CD4-positive, CD25-positive, alpha-beta regulatory T cell (primary cell): ENCODE results near the gene PTPRN2. TPM values are rescaled to one million over a fixed set of nuclear protein-coding genes. Genes with fewer than 3 reads are reported as not detected.
"Not testable (repeated sequence)": the region's sequence is repeated elsewhere in the genome, so short reads cannot be mapped to it uniquely, and the experiment has no call there.

ENCODE experiments used
- ATAC-seq, 2 donors: fragments of 150-1000 bp; cut with Tn5 transposase; one replicate each; pipeline ENCODE4 v1.10.0; 2021; ENCODE audit warnings: low read depth in 2 of 2, moderate number of reproducible peaks in 2 of 2, moderate library complexity in 1 of 2
- DNase-seq, 3 donors: peaks; one replicate each; pipeline versions ENCODE4 v3.0.0 to v3.0.0-alpha.2; 2012 to 2022; ENCODE audit warnings: mixed read lengths in 1 of 3
- H3K27ac ChIP-seq: one replicate; pipeline ENCODE4 v1.7.0; 2013; ENCODE audit warnings: mild to moderate bottlenecking, low read length; ENCODE audit not compliant: insufficient read depth, poor library complexity, severe bottlenecking
- H3K27me3 ChIP-seq: one replicate; pipeline ENCODE4 v1.7.0; 2013; ENCODE audit warnings: low read length; ENCODE audit not compliant: control insufficient read depth, insufficient read depth
- H3K36me3 ChIP-seq: one replicate; pipeline ENCODE4 v1.7.0; 2013; ENCODE audit warnings: mild to moderate bottlenecking, low read length, moderate library complexity; ENCODE audit not compliant: control insufficient read depth, insufficient read depth
- H3K4me1 ChIP-seq: 2 replicates; pipeline ENCODE4 v1.7.0; 2013; ENCODE audit warnings: mild to moderate bottlenecking, low read length; ENCODE audit not compliant: insufficient read depth, control insufficient read depth, poor library complexity, severe bottlenecking
- H3K4me3 ChIP-seq: one replicate; pipeline ENCODE4 v1.7.0; 2013; ENCODE audit warnings: low read depth, mild to moderate bottlenecking, low read length, moderate library complexity
- H3K9me3 ChIP-seq, 2 experiments: 1 replicate in 1 of 2; 2 replicates in 1 of 2; pipeline ENCODE4 v1.7.0; 2013; ENCODE audit warnings: low read length in 2 of 2, mild to moderate bottlenecking in 1 of 2, moderate library complexity in 1 of 2; ENCODE audit not compliant: control insufficient read depth in 2 of 2
- H3K27ac Mint-ChIP-seq, 3 donors: one replicate each; pipeline ENCODE4 v1.8.0; 2020 to 2022; ENCODE audit warnings: mild to moderate bottlenecking in 3 of 3, mixed read lengths in 3 of 3, moderate library complexity in 2 of 3
- H3K27me3 Mint-ChIP-seq: one replicate; pipeline ENCODE4 v1.8.0; 2022; ENCODE audit warnings: mild to moderate bottlenecking, mixed read lengths
- H3K36me3 Mint-ChIP-seq: one replicate; pipeline ENCODE4 v1.8.0; 2020; ENCODE audit warnings: mixed read lengths
- H3K4me1 Mint-ChIP-seq, 4 donors: one replicate each; pipeline ENCODE4 v1.8.0; 2020 to 2022; ENCODE audit warnings: mixed read lengths in 4 of 4, mild to moderate bottlenecking in 1 of 4
- H3K4me3 Mint-ChIP-seq, 4 donors: one replicate each; pipeline ENCODE4 v1.8.0; 2020 to 2022; ENCODE audit warnings: mild to moderate bottlenecking in 4 of 4, mixed read lengths in 4 of 4, moderate library complexity in 3 of 4
- H3K9me3 Mint-ChIP-seq, 7 donors: one replicate each; pipeline ENCODE4 v1.8.0; 2020 to 2022; ENCODE audit warnings: mixed read lengths in 7 of 7, mild to moderate bottlenecking in 3 of 7, moderate library complexity in 2 of 7
- polyA plus RNA-seq, 4 donors: library from polyadenylated mRNA; unstranded; fragments of 300-500 nt; fragmentation: Illumina TruSeq; gene quantifications; one replicate each; pipeline ENCODE4 v1.2.3, GENCODE V29; 2021
- total RNA-seq: library from RNA; stranded (reverse); gene quantifications from one replicate; pipeline ENCODE4 v1.2.3, GENCODE V29; 2022

Gene PTPRN2
- total and polyA plus RNA-seq, 5 donors from 2014 or later, result 1.6 to 4.7 (median 2.7) TPM

DNA sequence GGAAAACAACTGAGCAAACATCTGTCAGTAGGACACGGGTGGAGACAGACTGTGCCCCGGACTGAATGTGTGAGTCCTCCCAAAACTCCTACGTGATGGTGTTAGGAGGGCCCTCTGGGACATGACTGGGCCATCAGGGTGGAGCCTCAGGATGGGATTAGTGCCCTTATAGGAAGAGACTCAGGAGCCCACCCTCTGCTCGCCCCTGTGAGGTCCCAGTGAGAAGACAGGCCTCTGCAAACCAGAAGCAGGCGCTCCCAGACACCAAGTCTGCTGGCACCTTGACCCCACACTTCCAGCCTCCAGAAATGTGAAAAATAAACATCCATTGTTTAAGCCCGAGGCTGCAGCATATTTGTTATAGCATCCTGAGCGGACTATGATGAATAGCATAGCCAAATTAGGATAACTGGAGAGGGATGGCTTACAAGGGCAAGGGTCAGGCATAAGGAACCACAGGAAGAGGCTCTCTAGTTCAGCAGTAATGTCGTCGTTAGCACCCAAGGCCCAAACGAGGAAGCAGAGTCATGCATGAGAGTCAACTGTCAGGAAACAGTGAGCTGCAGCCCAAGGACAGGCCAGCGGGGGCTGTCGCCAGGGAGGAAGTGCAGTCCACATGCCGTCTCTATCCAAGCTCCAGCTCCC, 50.6 kb downstream of the PTPRN2 start:
- no peak overlapping the region for H3K4me3 Mint-ChIP-seq
- Histone ChIP-seq H3K9me3 (peaks cover 0 to 2% of the 10 kb centered on the region in 2 experiments), H3K36me3 (no peaks in the 10 kb centered on the region), H3K4me3 (no peak overlapping the region), H3K27ac (no peak overlapping the region), H3K4me1 (no peaks in the 10 kb centered on the region), H3K27me3 (no peaks in the 10 kb centered on the region)
- ATAC-seq (no peak), DNase-seq (no peak)
- H3K9me3 Mint-ChIP-seq, result peaks cover 0 to 4% (median 0%) of the 10 kb centered on the region in 7 donors
- peaks cover 0 to 6% (median 2%) of the 10 kb centered on the region in 4 donors for H3K4me1 Mint-ChIP-seq
- H3K27ac Mint-ChIP-seq, result no peak overlapping the region
- no peaks in the 10 kb centered on the region for H3K36me3 Mint-ChIP-seq
- no peaks in the 10 kb centered on the region for H3K27me3 Mint-ChIP-seq

DNA sequence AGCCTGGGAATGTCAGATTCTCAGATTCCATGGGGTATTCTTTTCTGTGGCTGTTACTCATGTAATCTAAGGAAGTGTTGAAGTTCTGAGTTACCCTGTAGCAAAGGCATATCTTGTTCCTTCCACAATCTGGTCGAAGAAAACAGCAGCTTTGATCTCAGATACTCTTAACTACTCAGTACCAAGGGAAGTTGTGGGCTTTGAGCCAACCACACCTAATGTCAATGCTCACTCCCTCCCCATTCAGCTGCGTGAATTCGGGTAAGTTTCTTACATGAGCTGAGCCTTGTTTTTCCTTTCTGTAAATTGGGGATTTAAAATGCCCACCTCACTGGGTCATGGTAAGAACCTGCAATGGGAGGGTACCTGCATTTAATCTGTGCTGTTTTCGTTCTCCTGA, 52.5 kb downstream of the PTPRN2 start:
- Histone ChIP-seq H3K4me1 (no peaks in the 10 kb centered on the region), H3K4me3 (no peak overlapping the region), H3K27me3 (no peaks in the 10 kb centered on the region), H3K9me3 (peaks cover 0 to 2% of the 10 kb centered on the region in 2 experiments), H3K27ac (no peak overlapping the region), H3K36me3 (no peaks in the 10 kb centered on the region)
- no peaks in the 10 kb centered on the region for H3K4me1 Mint-ChIP-seq
- peaks cover 0 to 4% (median 0%) of the 10 kb centered on the region in 7 donors for H3K9me3 Mint-ChIP-seq
- DNase-seq (no peak), ATAC-seq (no peak)
- H3K36me3 Mint-ChIP-seq, result no peaks in the 10 kb centered on the region
- H3K4me3 Mint-ChIP-seq, result no peak overlapping the region
- no peaks in the 10 kb centered on the region for H3K27me3 Mint-ChIP-seq
- no peak overlapping the region for H3K27ac Mint-ChIP-seq

DNA sequence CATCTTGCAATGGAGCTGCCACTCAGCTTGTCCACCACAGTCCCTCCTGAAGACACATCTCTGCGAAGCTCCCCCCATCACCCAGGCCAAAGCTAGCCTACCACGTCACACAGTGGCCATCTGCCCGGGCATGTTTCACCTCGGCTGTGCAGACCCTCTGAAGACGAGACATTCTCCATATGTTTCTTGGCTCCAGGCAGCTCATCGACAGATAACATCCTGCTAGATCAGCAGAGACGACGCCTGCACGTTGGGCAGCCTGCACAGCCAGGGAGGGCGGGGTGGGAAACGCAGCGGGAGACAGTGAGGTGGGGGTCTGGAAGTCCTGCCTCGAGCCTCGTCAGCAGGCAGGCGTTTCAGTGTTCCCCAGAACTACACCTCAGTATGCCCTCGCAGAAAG, 53.0 kb downstream of the PTPRN2 start:
- Histone ChIP-seq H3K9me3 (peaks cover 0 to 2% of the 10 kb centered on the region in 2 experiments), H3K4me3 (no peak overlapping the region), H3K36me3 (no peaks in the 10 kb centered on the region), H3K27me3 (no peaks in the 10 kb centered on the region), H3K4me1 (no peaks in the 10 kb centered on the region), H3K27ac (no peak overlapping the region)
- no peak overlapping the region for H3K27ac Mint-ChIP-seq
- no peak overlapping the region for H3K4me3 Mint-ChIP-seq
- no peaks in the 10 kb centered on the region for H3K36me3 Mint-ChIP-seq
- ATAC-seq (no peak), DNase-seq (no peak)
- peaks cover 0 to 4% (median 0%) of the 10 kb centered on the region in 7 donors for H3K9me3 Mint-ChIP-seq
- H3K4me1 Mint-ChIP-seq, result no peaks in the 10 kb centered on the region
- H3K27me3 Mint-ChIP-seq, result no peaks in the 10 kb centered on the region

DNA sequence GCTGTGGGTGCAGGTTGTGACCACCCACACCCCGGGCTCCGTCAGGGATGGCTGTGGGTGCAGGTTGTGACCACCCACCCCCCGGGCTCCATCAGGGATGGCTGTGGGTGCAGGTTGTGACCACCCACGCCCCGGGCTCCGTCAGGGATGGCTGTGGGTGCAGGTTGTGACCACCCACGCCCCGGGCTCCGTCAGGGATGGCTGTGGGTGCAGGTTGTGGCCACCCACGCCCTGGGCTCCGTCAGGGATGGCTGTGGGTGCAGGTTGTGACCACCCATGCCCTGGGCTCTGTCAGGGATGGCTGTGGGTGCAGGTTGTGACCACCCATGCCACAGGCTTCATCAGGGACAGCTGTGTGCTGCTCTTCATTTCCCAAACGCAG, 53.5 kb downstream of the PTPRN2 start:
- not testable (repeated sequence) for H3K27ac ChIP-seq, H3K4me3 ChIP-seq, H3K9me3 ChIP-seq, H3K4me1 Mint-ChIP-seq, H3K36me3 ChIP-seq, H3K36me3 Mint-ChIP-seq, H3K9me3 Mint-ChIP-seq, H3K27me3 ChIP-seq, H3K27ac Mint-ChIP-seq, H3K4me3 Mint-ChIP-seq, H3K4me1 ChIP-seq, DNase-seq, ATAC-seq, H3K27me3 Mint-ChIP-seq

DNA sequence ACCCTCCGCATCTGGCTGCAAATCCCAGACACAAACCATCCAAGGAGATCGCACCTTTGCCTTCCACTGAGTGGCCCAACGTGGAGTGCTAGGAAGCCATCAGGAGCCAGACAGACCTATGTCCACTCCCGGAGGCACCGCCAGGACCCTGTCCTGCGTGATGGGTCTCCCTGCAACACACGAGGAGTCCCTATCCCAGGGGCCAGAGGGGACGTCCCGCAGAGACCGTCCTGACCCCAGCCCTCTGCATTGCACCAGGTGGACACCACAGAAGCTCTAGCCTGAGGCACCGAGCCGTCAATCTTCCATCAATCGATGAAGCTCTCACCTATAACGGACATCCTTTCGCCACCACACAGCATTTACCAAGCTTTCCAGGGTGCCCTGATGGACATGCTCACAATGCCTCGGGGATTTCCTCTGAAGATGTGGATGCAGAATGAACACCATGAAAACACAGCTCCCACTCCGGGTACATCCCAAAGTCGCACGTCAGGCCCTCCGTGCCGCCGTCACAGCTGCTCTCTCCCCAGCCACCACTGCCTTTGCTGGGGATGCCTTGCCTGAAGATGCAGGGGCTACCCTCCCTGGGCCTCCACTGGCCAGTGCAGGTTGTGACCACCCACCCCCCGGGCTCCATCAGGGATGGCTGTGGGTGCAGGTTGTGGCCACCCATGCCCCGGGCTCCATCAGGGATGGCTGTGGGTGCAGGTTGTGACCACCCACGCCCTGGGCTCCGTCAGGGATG, 54.1 kb downstream of the PTPRN2 start:
- Mint-ChIP-seq H3K4me1 (no peaks in the 10 kb centered on the region), H3K27me3 (no peaks in the 10 kb centered on the region), H3K9me3 (peaks cover 0 to 4% (median 0%) of the 10 kb centered on the region in 7 donors), H3K36me3 (no peaks in the 10 kb centered on the region), H3K27ac (no peak overlapping the region), H3K4me3 (no peak overlapping the region)
- peaks cover 0 to 2% of the 10 kb centered on the region in 2 experiments for H3K9me3 ChIP-seq
- no peaks in the 10 kb centered on the region for H3K36me3 ChIP-seq
- DNase-seq, result no peak
- no peaks in the 10 kb centered on the region for H3K27me3 ChIP-seq
- no peaks in the 10 kb centered on the region for H3K4me1 ChIP-seq
- H3K27ac ChIP-seq, result no peak overlapping the region
- H3K4me3 ChIP-seq, result no peak overlapping the region
- no peak for ATAC-seq

DNA sequence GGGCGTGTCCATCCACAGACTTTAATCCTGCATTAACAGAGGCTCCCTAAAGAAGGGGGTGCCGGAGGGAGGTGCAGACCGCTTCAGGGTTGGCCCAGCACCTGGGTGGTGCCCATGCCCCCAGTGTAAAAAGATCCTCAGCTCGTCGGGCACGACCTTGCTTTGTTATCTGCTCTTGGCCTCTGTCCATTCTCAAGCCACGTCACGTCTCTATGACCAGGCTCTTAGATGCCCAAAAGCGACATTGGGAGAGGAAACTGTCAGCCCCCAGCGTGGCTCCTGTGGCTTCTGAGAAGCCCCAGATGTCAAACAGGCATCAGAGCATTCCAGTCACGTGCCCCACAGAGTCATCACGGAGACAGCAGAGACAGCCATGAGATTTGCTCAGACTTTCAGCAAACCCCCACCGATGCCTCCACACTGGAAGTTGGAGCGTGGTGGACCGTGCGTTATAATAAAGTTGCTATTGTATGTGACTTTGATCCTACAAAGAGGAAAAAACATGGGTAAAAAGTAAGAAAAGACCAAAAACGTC, 55.5 kb downstream of the PTPRN2 start:
- ATAC-seq, result no peak
- no peaks in the 10 kb centered on the region for H3K27me3 ChIP-seq
- Mint-ChIP-seq H3K9me3 (peaks cover 0 to 3% (median 0%) of the 10 kb centered on the region in 7 donors), H3K4me3 (no peak overlapping the region), H3K36me3 (no peaks in the 10 kb centered on the region), H3K27me3 (no peaks in the 10 kb centered on the region), H3K27ac (no peak overlapping the region), H3K4me1 (no peaks in the 10 kb centered on the region)
- no peaks in the 10 kb centered on the region for H3K4me1 ChIP-seq
- no peak overlapping the region for H3K27ac ChIP-seq
- no peak overlapping the region for H3K4me3 ChIP-seq
- DNase-seq, result no peak
- no peaks in the 10 kb centered on the region for H3K36me3 ChIP-seq
- peaks cover 0 to 2% of the 10 kb centered on the region in 2 experiments for H3K9me3 ChIP-seq

DNA sequence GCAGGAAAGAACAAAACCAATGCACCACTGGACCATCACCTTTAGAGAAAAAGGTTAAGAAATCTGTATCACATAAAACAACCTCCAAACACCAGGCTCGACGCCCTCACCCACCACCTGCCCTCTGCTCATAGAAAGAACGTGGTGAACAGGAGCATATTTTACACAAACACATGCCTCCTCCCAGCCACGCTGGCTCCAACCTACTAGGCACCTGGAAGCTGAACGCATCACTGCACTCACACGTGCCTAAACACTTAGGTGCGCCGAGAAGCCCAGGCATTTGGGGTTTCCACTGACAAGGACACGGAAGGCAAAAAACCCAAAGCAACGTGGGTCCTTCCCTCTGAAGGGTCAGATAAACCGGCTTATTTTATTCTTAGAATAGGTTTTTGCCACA, 56.0 kb downstream of the PTPRN2 start:
- no peak overlapping the region for H3K4me3 ChIP-seq
- no peaks in the 10 kb centered on the region for H3K36me3 ChIP-seq
- H3K4me1 ChIP-seq, result no peaks in the 10 kb centered on the region
- Mint-ChIP-seq H3K4me1 (no peaks in the 10 kb centered on the region), H3K9me3 (peaks cover 0 to 3% (median 0%) of the 10 kb centered on the region in 7 donors), H3K4me3 (no peak overlapping the region), H3K27me3 (no peaks in the 10 kb centered on the region), H3K27ac (no peak overlapping the region), H3K36me3 (no peaks in the 10 kb centered on the region)
- ATAC-seq (no peak), DNase-seq (no peak)
- peaks cover 0 to 2% of the 10 kb centered on the region in 2 experiments for H3K9me3 ChIP-seq
- H3K27ac ChIP-seq, result no peak overlapping the region
- H3K27me3 ChIP-seq, result no peaks in the 10 kb centered on the region
